Ishikawa (cell line): ENCODE data around the gene TDRD15.

Source experiments
- EGR1 ChIP-seq: IDR thresholded peaks from 2 replicates; pipeline ENCODE4 v1.6.1; 2012
- EP300 ChIP-seq: IDR thresholded peaks from 2 replicates; pipeline ENCODE4 v1.6.1; 2012; ENCODE audit warnings: borderline replicate concordance
- NFIC ChIP-seq: IDR thresholded peaks from 2 replicates; pipeline ENCODE4 v1.6.1; 2012
- RAD21 ChIP-seq: IDR thresholded peaks from 2 replicates; pipeline ENCODE4 v1.6.1; 2012; ENCODE audit warnings: low read depth
- TAF1 ChIP-seq: IDR thresholded peaks from 2 replicates; pipeline ENCODE4 v1.6.1; 2012; ENCODE audit warnings: low read depth, mild to moderate bottlenecking

- no peak for TF ChIP-seq EP300
- TF ChIP-seq TAF1, result no peak
- no peak for TF ChIP-seq NFIC
- no peak for TF ChIP-seq EGR1
- TF ChIP-seq RAD21, result no peak
These were observed at the start of gene TDRD15 for GRCh38 chr2:21123473-21124393.
